K562 (cell line): ENCODE results near the gene PLEKHG3. TPM values are rescaled to one million over a fixed set of nuclear protein-coding genes. Genes with fewer than 3 reads are reported as not detected.

Source experiments
- ATAC-seq: fragments of 200-7000 bp; cut with Tn5 transposase; 3 replicates; pipeline ENCODE4 v1.9.1; 2020; ENCODE audit warnings: moderate library complexity
- BruUV-seq: library from RNA; stranded (reverse); fragments of 400-500 nt; replicated peaks from 2 replicates; lab custom pipeline; 2021; lab: Mats Ljungman, UMichigan
- CTCF ChIA-PET: fragments of 300-600 bp; formaldehyde crosslinking; extraction: SDS; loops from one replicate; lab custom pipeline; 2021; ENCODE audit warnings: low intra/inter-chr PET ratio; lab: Yijun Ruan, JAX
- POLR2A ChIA-PET: fragments of 300-600, 350-650 bp; sonication (Branson Sonifier 250); formaldehyde crosslinking; extraction: SDS; loops from one replicate; lab custom pipeline; 2021; ENCODE audit warnings: antibody characterized with exemption, inconsistent platforms; lab: Yijun Ruan, JAX
- DNase-seq, 4 experiments: peaks; one replicate each; pipeline versions ENCODE4 v3.0.0 to v3.0.0-alpha.2; 2011 to 2018; ENCODE audit warnings: low spot score in 3 of 4, mixed read lengths in 3 of 4; ENCODE audit errors: extremely low read depth in 1 of 4
- FAIRE-seq: peaks from 2 replicates; lab custom pipeline; 2011; peaks lifted over from hg19 to GRCh38; lab: Jason Lieb, UNC
- H2AFZ ChIP-seq: 2 replicates; pipeline ENCODE4 v1.6.0; 2011; ENCODE audit warnings: low read depth, low read length, control low read depth, inconsistent platforms
- H3K27ac ChIP-seq: fragments of 200-600 bp; 3 replicates; pipeline ENCODE4 v1.8.0; 2011; ENCODE audit warnings: low read depth, mild to moderate bottlenecking, control low read depth, inconsistent platforms, low read length, moderate library complexity, mixed read lengths; ENCODE audit errors: extremely low read depth
- H3K27me3 ChIP-seq, 2 experiments: fragments of 300-600 bp in 1 of 2; 2 replicates in 1 of 2; 3 replicates in 1 of 2; pipeline versions ENCODE4 v1.6.0 to v1.8.0; 2011; ENCODE audit warnings: inconsistent platforms in 2 of 2, low read length in 2 of 2, mild to moderate bottlenecking in 1 of 2, mixed read lengths in 1 of 2, moderate library complexity in 1 of 2; ENCODE audit not compliant: control insufficient read depth in 2 of 2, insufficient read depth in 2 of 2
- H3K36me3 ChIP-seq: fragments of 300-600 bp; 3 replicates; pipeline ENCODE4 v1.8.0; 2011; ENCODE audit warnings: mild to moderate bottlenecking, low read length, inconsistent platforms; ENCODE audit not compliant: control insufficient read depth, insufficient read depth
- H3K4me1 ChIP-seq, 2 experiments: fragments of 200-600 bp in 1 of 2; replicated peaks in 1 of 2; 2 replicates in 1 of 2; 3 replicates in 1 of 2; pipeline versions ENCODE4 v1.5.1 to v1.8.0; 2011; ENCODE audit warnings: inconsistent platforms in 2 of 2, low read length in 2 of 2, mild to moderate bottlenecking in 1 of 2, mixed read lengths in 1 of 2, moderate library complexity in 1 of 2; ENCODE audit not compliant: control insufficient read depth in 2 of 2, insufficient read depth in 2 of 2
- H3K4me2 ChIP-seq: 2 replicates; pipeline ENCODE4 v1.6.1; 2011; ENCODE audit warnings: low read length, control low read depth, inconsistent platforms, mixed read lengths; ENCODE audit not compliant: insufficient read depth
- H3K4me3 ChIP-seq: fragments of 200-600 bp; sonication (generic), shearing (Covaris generic); 2 replicates; pipeline ENCODE4 v1.5.1; 2016; ENCODE audit warnings: control low read depth, inconsistent platforms
- H3K79me2 ChIP-seq: fragments of 200-600 bp; 3 replicates; pipeline ENCODE4 v1.8.0; 2011; ENCODE audit warnings: low read length, inconsistent platforms; ENCODE audit not compliant: control insufficient read depth, insufficient read depth
- H3K9ac ChIP-seq, 2 experiments: 2 replicates each; pipeline versions ENCODE4 v1.6.0 to v1.6.1; 2011; ENCODE audit warnings: low read depth in 2 of 2, low read length in 2 of 2, control low read depth in 1 of 2, inconsistent platforms in 1 of 2, mild to moderate bottlenecking in 1 of 2, mixed read lengths in 1 of 2; ENCODE audit not compliant: insufficient read depth in 1 of 2
- H3K9me1 ChIP-seq: one replicate; pipeline ENCODE4 v1.6.0; 2011; ENCODE audit warnings: inconsistent platforms, mild to moderate bottlenecking, low read length, moderate library complexity; ENCODE audit not compliant: control insufficient read depth, insufficient read depth
- H3K9me3 ChIP-seq: replicated peaks from 2 replicates; pipeline ENCODE4 v1.5.1; 2011; ENCODE audit warnings: low read depth, low read length, inconsistent platforms; ENCODE audit not compliant: control insufficient read depth, insufficient read depth
- H4K20me1 ChIP-seq: replicated peaks from 2 replicates; pipeline ENCODE4 v1.6.1; 2011; ENCODE audit warnings: low read length, inconsistent platforms, mixed read lengths; ENCODE audit not compliant: control insufficient read depth, insufficient read depth
- CTCF ChIP-seq, 3 experiments: IDR thresholded peaks in 2 of 3; conservative IDR thresholded peaks in 1 of 3; 2 replicates each; pipeline ENCODE4 v1.5.1; 2011 to 2012; ENCODE audit warnings: low read length in 3 of 3, mild to moderate bottlenecking in 3 of 3, control low read depth in 2 of 3, improper control_type of control experiment in 1 of 3, inconsistent platforms in 1 of 3, low read depth in 1 of 3, mixed read lengths in 1 of 3, moderate library complexity in 1 of 3; ENCODE audit not compliant: insufficient read depth in 2 of 3
- E4F1 ChIP-seq: fragments of 250-450 bp; sonication (Bioruptor Pico); IDR thresholded peaks from 2 replicates; pipeline ENCODE4 v1.5.0; 2021; ENCODE audit warnings: mild to moderate bottlenecking, borderline replicate concordance
- RAD21 ChIP-seq, 2 experiments: fragments of 250-450 bp in 1 of 2; fragments of 450-650 bp in 1 of 2; sonication (Bioruptor Pico) in 1 of 2; formaldehyde crosslinking in 1 of 2; IDR thresholded peaks in 1 of 2; conservative IDR thresholded peaks in 1 of 2; 2 replicates each; pipeline versions ENCODE4 v1.4.0 to v1.8.0; 2020 to 2022; ENCODE audit warnings: mild to moderate bottlenecking in 2 of 2, moderate library complexity in 1 of 2
- REST ChIP-seq, 2 experiments: fragments of 450-650 bp; formaldehyde crosslinking in 1 of 2; IDR thresholded peaks; 2 replicates each; pipeline versions ENCODE4 v1.4.0 to v1.6.1; 2014 to 2020; ENCODE audit warnings: mild to moderate bottlenecking in 2 of 2, borderline replicate concordance in 1 of 2, low read depth in 1 of 2
- RFX5 ChIP-seq: IDR thresholded peaks from 2 replicates; pipeline ENCODE4 v1.6.1; 2011; ENCODE audit warnings: low read depth, mild to moderate bottlenecking, improper control_type of control experiment, low read length
- WGBS: fragments of 100-300 bp; shearing (Covaris generic); methylation state at CpG from one replicate; pipeline ENCODE4 v1.1.6; 2016; ENCODE audit warnings: low coverage, mixed read lengths; ENCODE audit not compliant: insufficient coverage; ENCODE audit errors: missing lambda C conversion rate; 5-methylcytosine and 5-hydroxymethylcytosine counted together
- in situ Hi-C: fragments of 300-500 bp; cut with MboI; formaldehyde crosslinking; loops from 4 replicates; pipeline ENCODE4 v1.15.0; 2018; ENCODE audit warnings: inconsistent platforms, mixed read lengths
- intact Hi-C: fragments of 100-400 bp; cut with micrococcal nuclease; formaldehyde crosslinking; loops from 2 replicates; pipeline ENCODE4 v1.14.2; 2022
- polyA plus RNA-seq, 8 experiments: library from polyadenylated mRNA; depleted of rRNA in 4 of 8; stranded (reverse) in 5 of 8; unstranded in 3 of 8; fragments of >200 nt; fragmentation: Nextera tagmentation in 2 of 8; fragmentation: Illumina TruSeq in 1 of 8; extraction: Ambion mirVana in 2 of 8; extraction: Trizol in 1 of 8; gene quantifications; 2 replicates each; pipeline versions ENCODE4 v1.2.1 to v1.2.3, GENCODE V29; 2011 to 2014; ENCODE audit warnings: inconsistent platforms in 1 of 8, missing spikeins in 1 of 8
- total RNA-seq, 7 experiments: library from RNA; depleted of rRNA in 6 of 7; stranded (reverse); fragments of >200 nt in 6 of 7; fragmentation: Illumina TruSeq in 2 of 7; extraction: Trizol in 2 of 7; gene quantifications; 2 replicates each; pipeline versions ENCODE4 v1.2.1 to v1.2.3, GENCODE V29; 2011 to 2021; ENCODE audit warnings: low replicate concordance in 1 of 7

The PLEKHG3 gene
- total and polyA plus RNA-seq, 9 of the 15 experiments (the other 6 are each of a cell fraction or from before 2014, with no cell fraction given) = 0.04 to 0.16 TPM; not detected in 7

DNA sequence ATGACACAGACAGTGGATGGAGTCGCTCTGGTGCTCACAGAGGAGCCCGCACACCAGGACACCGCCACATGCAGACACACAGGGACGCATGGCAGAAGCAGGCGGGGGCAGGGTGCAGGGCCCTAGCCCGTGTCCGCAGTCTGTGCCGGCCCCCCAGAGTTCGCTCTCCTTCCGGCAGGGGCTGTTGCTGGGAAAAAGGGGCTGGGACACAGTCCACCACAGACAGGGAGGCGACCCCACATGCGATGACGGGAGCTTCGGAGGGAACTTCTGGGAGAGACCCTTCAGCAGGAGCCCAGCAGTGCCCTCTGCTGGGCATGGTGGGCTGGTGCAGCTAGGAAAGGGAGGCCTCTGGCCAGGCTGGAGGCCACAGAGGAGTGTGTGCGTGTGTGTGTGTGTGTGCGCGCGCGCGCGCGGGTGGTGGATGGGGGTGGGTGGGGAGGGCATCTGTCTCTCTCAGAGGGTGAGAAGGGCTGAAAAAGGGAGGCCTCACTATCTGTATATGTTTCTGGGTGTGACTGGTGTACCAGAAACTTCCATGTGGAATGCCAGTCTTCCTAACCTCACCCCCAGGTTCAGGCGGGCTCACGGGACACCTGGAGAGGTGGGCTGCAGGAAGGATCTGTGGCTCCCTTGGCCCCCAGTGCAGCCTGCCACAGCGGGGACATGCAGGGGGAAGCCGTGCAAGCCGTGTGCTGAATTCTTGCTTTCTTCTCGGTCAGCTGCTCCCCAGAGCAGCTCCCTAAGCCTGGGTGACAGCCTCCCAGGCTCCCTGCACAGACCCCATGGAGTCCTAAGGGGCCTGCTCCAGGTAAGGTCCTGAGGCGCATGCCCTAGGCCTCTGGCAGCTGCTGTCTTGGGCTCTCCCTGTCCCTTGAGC, 60.7 kb downstream of the PLEKHG3 start:
- POLR2A ChIA-PET = no interaction called here
- intact Hi-C loops (loop anchor here (5.0 kb wide), 2 partner anchors 93 to 127 kb away; no protein-coding TSS in a partner anchor), in situ Hi-C loops (no loop called here)
- H3K9me3 ChIP-seq = no peaks in the 10 kb centered on the region
- DNase-seq (peak; percentile 55 to 66 (median 63)), FAIRE-seq (peak; percentile 49), ATAC-seq (peak; percentile 71)
- no peaks in the 10 kb centered on the region for H3K27me3 ChIP-seq
- peaks cover 12 to 30% of the 10 kb centered on the region in 2 experiments; a peak in 4 of 5 replicates for H3K4me1 ChIP-seq
- H2AFZ ChIP-seq = no peak overlapping the region
- no peak overlapping the region for H3K4me3 ChIP-seq
- no TSS peak for BruUV-seq
- peaks cover 18% of the 10 kb centered on the region for H4K20me1 ChIP-seq
- WGBS = 66% methylated on average over 11 of the region's 29 CpGs
- no peak overlapping the region for H3K4me2 ChIP-seq
- peaks cover 7% of the 10 kb centered on the region for H3K9me1 ChIP-seq
- H3K27ac ChIP-seq = no peak overlapping the region
- no peaks in the 10 kb centered on the region for H3K79me2 ChIP-seq
- peaks cover 35% of the 10 kb centered on the region for H3K36me3 ChIP-seq
- CTCF ChIA-PET = interaction anchor here (0.7 kb wide), 1 partner anchor 93 kb away, joined by 3 read pairs; no protein-coding TSS in a partner anchor
- H3K9ac ChIP-seq = 0 out of 4 replicates have a peak overlapping the region, but pooled peaks of 1 of the 2 experiments have one; percentile 22
- TF ChIP-seq E4F1 (CRISPR knock-in tag) = no peak
- no peak for TF ChIP-seq RFX5
- peak; percentile 62 to 71 (median 63) for TF ChIP-seq CTCF (IDR thresholded peaks at IDR 0.05 in 2 of 3, conservative IDR thresholded peaks at IDR 0.05 in 1 of 3; ENCODE audit: insufficient read depth in 2 of 3, low read depth in 1 of 3, low read length in 3 of 3)
- TF ChIP-seq REST (IDR thresholded peaks at IDR 0.05; ENCODE audit: borderline replicate concordance) = 0 out of 2 replicates have a peak, but pooled peaks have one; percentile 15
- no peak for TF ChIP-seq REST (CRISPR knock-in tag; IDR thresholded peaks at IDR 0.05; ENCODE audit: low read depth)
- TF ChIP-seq RAD21 (CRISPR knock-in tag; conservative IDR thresholded peaks at IDR 0.05 in 1 of 2, IDR thresholded peaks at IDR 0.05 in 1 of 2) = peak; percentile 29 to 56
